ENCODE results near the gene SORL1.

DNA sequence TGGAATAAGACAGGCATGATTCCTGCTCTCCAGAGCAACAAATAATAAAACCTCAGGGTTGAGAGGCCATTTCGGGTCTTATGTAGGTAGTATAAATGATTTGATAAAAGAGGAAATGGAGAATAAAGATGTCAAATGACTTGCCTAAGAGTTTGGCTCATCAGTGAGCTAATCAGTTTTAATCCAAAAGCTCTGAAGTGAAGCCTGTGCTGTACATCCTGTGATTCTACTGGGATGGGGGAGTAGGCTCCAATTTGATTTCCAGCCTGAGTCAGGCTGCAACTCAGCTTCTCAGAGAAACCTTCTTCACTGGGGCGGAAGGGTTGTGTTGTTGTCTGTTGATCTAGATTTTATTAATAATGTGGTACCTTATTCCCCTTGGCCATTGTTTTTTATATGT, 192.9 kb downstream of the SORL1 start:
- TF ChIP-seq, protein P1, sequence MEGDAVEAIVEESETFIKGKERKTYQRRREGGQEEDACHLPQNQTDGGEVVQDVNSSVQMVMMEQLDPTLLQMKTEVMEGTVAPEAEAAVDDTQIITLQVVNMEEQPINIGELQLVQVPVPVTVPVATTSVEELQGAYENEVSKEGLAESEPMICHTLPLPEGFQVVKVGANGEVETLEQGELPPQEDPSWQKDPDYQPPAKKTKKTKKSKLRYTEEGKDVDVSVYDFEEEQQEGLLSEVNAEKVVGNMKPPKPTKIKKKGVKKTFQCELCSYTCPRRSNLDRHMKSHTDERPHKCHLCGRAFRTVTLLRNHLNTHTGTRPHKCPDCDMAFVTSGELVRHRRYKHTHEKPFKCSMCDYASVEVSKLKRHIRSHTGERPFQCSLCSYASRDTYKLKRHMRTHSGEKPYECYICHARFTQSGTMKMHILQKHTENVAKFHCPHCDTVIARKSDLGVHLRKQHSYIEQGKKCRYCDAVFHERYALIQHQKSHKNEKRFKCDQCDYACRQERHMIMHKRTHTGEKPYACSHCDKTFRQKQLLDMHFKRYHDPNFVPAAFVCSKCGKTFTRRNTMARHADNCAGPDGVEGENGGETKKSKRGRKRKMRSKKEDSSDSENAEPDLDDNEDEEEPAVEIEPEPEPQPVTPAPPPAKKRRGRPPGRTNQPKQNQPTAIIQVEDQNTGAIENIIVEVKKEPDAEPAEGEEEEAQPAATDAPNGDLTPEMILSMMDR (conservative IDR thresholded peaks at IDR 0.05), result no peak
- TF ChIP-seq EZH2 (IDR thresholded peaks at IDR 0.05; ENCODE audit: low read depth), result no peak
